HepG2 (cell line): ENCODE measurements around the gene SPRED2. TPM values are rescaled to one million over a fixed set of nuclear protein-coding genes. Genes with fewer than 3 reads are reported as not detected.

Experiments
- ADNP ChIP-seq: sonication (generic); formaldehyde crosslinking; IDR thresholded peaks from 2 replicates; pipeline ENCODE4 v1.4.0; 2020; ENCODE audit warnings: missing genetic modification reagents
- ATF4 ChIP-seq, 2 experiments: fragments of 450-650 bp in 1 of 2; sonication (generic) in 1 of 2; formaldehyde crosslinking; IDR thresholded peaks; 2 replicates each; pipeline versions ENCODE4 v1.5.0 to v1.8.0; 2020 to 2022; ENCODE audit warnings: mild to moderate bottlenecking in 1 of 2, missing genetic modification reagents in 1 of 2
- BATF2 ChIP-seq: sonication (generic); formaldehyde crosslinking; IDR thresholded peaks from 2 replicates; pipeline ENCODE4 v1.8.0; 2022; ENCODE audit warnings: mild to moderate bottlenecking, missing genetic modification reagents, moderate library complexity
- BHLHE40 ChIP-seq: IDR thresholded peaks from 2 replicates; pipeline ENCODE4 v1.6.1; 2011; ENCODE audit warnings: low read length, improper control_type of control experiment
- GTF2F1 ChIP-seq: fragments of 150-350 bp; IDR thresholded peaks from 2 replicates; pipeline ENCODE4 v1.6.1; 2014; ENCODE audit warnings: low read length
- HNRNPH1 ChIP-seq: fragments of 200-400 bp; formaldehyde crosslinking; optimal IDR thresholded peaks from 2 replicates; pipeline ENCODE3; 2017; ENCODE audit warnings: mild to moderate bottlenecking, low read depth, low read length
- HOXD1 ChIP-seq: sonication (generic); formaldehyde crosslinking; IDR thresholded peaks from 2 replicates; pipeline ENCODE4 v1.5.0; 2020; ENCODE audit warnings: missing genetic modification reagents
- KDM1A ChIP-seq: IDR thresholded peaks from 2 replicates; pipeline ENCODE4 v1.6.1; 2016; ENCODE audit warnings: missing compliant biosample characterization
- KDM5A ChIP-seq: fragments of 200-600 bp; sonication (generic); IDR thresholded peaks from 2 replicates; pipeline ENCODE4 v1.7.0; 2018; ENCODE audit warnings: antibody characterized with exemption, mild to moderate bottlenecking, low read length, borderline replicate concordance
- PATZ1 ChIP-seq: sonication (generic); formaldehyde crosslinking; IDR thresholded peaks from 2 replicates; pipeline ENCODE4 v1.4.0; 2020; ENCODE audit warnings: missing genetic modification reagents
- POGK ChIP-seq: sonication (generic); formaldehyde crosslinking; conservative IDR thresholded peaks from 2 replicates; pipeline ENCODE4 v1.8.0; 2022; ENCODE audit warnings: mild to moderate bottlenecking, moderate library complexity, missing genetic modification reagents
- RFX3 ChIP-seq: IDR thresholded peaks from 2 replicates; pipeline ENCODE4 v1.6.1; 2016; ENCODE audit warnings: missing biosample characterization, missing genetic modification reagents
- SYNCRIP ChIP-seq: fragments of 200-400 bp; formaldehyde crosslinking; IDR thresholded peaks from 2 replicates; pipeline ENCODE4 v1.6.1; 2018; ENCODE audit warnings: mild to moderate bottlenecking, low read depth, low read length; ENCODE audit not compliant: insufficient read depth
- TBL1XR1 ChIP-seq: fragments of 150-350 bp; IDR thresholded peaks from 2 replicates; pipeline ENCODE4 v1.6.1; 2014; ENCODE audit warnings: borderline replicate concordance, low read length; ENCODE audit not compliant: partially characterized antibody
- THRA ChIP-seq: sonication (generic); formaldehyde crosslinking; IDR thresholded peaks from 2 replicates; pipeline ENCODE4 v1.4.0; 2020; ENCODE audit warnings: missing genetic modification reagents, borderline replicate concordance
- ZBTB42 ChIP-seq: sonication (generic); formaldehyde crosslinking; IDR thresholded peaks from 2 replicates; pipeline ENCODE4 v1.5.0; 2020; ENCODE audit warnings: mild to moderate bottlenecking, missing genetic modification reagents
- ZFP36 ChIP-seq: fragments of 150-350 bp; IDR thresholded peaks from 2 replicates; pipeline ENCODE4 v1.6.1; 2018; ENCODE audit warnings: borderline replicate concordance, low read length, low read depth; ENCODE audit not compliant: partially characterized antibody
- ZFP41 ChIP-seq: sonication (generic); formaldehyde crosslinking; IDR thresholded peaks from 2 replicates; pipeline ENCODE4 v1.4.0; 2020; ENCODE audit warnings: mild to moderate bottlenecking, missing genetic modification reagents, borderline replicate concordance
- ZMAT5 ChIP-seq: sonication (generic); formaldehyde crosslinking; IDR thresholded peaks from 2 replicates; pipeline ENCODE4 v1.5.0; 2020; ENCODE audit warnings: mild to moderate bottlenecking, low read depth, missing genetic modification reagents, borderline replicate concordance
- ZNF235 ChIP-seq: sonication (generic); formaldehyde crosslinking; IDR thresholded peaks from 2 replicates; pipeline ENCODE4 v1.8.1; 2023; ENCODE audit warnings: mild to moderate bottlenecking, missing genetic modification reagents, borderline replicate concordance
- ZNF562 ChIP-seq: sonication (generic); formaldehyde crosslinking; IDR thresholded peaks from 2 replicates; pipeline ENCODE4 v1.8.0; 2022; ENCODE audit warnings: missing genetic modification reagents, borderline replicate concordance
- ZSCAN12 ChIP-seq: sonication (generic); formaldehyde crosslinking; IDR thresholded peaks from 2 replicates; pipeline ENCODE4 v1.9.0; 2021; ENCODE audit warnings: mild to moderate bottlenecking, missing genetic modification reagents
- ZSCAN25 ChIP-seq: sonication (generic); formaldehyde crosslinking; IDR thresholded peaks from 2 replicates; pipeline ENCODE4 v1.8.0; 2022; ENCODE audit warnings: mild to moderate bottlenecking, missing genetic modification reagents
- polyA plus RNA-seq, 8 experiments: library from polyadenylated mRNA; depleted of rRNA in 3 of 8; stranded (reverse) in 7 of 8; unstranded in 1 of 8; fragments of >200 nt; fragmentation: Illumina TruSeq in 4 of 8; extraction: Trizol in 4 of 8; gene quantifications; 2 replicates each; pipeline versions ENCODE4 v1.2.1 to v1.2.3, GENCODE V29; 2011 to 2016; ENCODE audit warnings: low read depth in 4 of 8, missing spikeins in 1 of 8, mixed read lengths in 1 of 8; ENCODE audit not compliant: insufficient read depth in 1 of 8
- total RNA-seq, 5 experiments: library from RNA; depleted of rRNA; stranded (reverse); fragments of >200 nt; fragmentation: Illumina TruSeq; extraction: Trizol; gene quantifications; 2 replicates each; pipeline ENCODE4 v1.2.3, GENCODE V29; 2016; ENCODE audit warnings: low read depth in 1 of 5

SPRED2 gene
- total and polyA plus RNA-seq, 2 of the 13 experiments (the other 11 are each of a cell fraction or from before 2014, with no cell fraction given) = 13.0 to 37.0 TPM

- TF ChIP-seq THRA (CRISPR knock-in tag) = peak; percentile 32; the same call in 1 of the 2 replicates
- no peak for TF ChIP-seq ZSCAN12 (CRISPR knock-in tag)
- TF ChIP-seq BATF2 (CRISPR knock-in tag) = no peak
- TF ChIP-seq ZBTB42 (CRISPR knock-in tag) = no peak; the same call in 1 of the 2 replicates
- no peak for TF ChIP-seq ZNF562 (CRISPR knock-in tag)
- no peak for TF ChIP-seq HOXD1 (CRISPR knock-in tag)
- no peak for TF ChIP-seq SYNCRIP
- TF ChIP-seq POGK = no peak
- no peak for TF ChIP-seq ZFP41 (CRISPR knock-in tag)
- TF ChIP-seq HNRNPH1 = peak; percentile 43
- TF ChIP-seq RFX3 = no peak
- no peak for TF ChIP-seq ATF4 (CRISPR knock-in tag; IDR thresholded peaks at IDR 0.05)
- TF ChIP-seq ZFP36 = no peak
- TF ChIP-seq ADNP (CRISPR knock-in tag) = no peak
- TF ChIP-seq KDM1A (CRISPR knock-in tag) = no peak
- TF ChIP-seq ZSCAN25 = no peak
- TF ChIP-seq ZMAT5 (CRISPR knock-in tag) = no peak
- TF ChIP-seq TBL1XR1 = no peak
- no peak for TF ChIP-seq ZNF235
- no peak for TF ChIP-seq GTF2F1
- TF ChIP-seq BHLHE40 = no peak
- no peak; the same call in 1 of the 2 replicates for TF ChIP-seq KDM5A
- no peak for TF ChIP-seq PATZ1 (CRISPR knock-in tag)
These were observed 775 bp downstream of the SPRED2 start (continued) for GRCh38 chr2:65431421-65432226.
